GOT3 (cell line): Measurements from ENCODE around the gene CRADD.

Source experiments
- DNase-seq: peaks from one replicate; lab custom pipeline; 2025; ENCODE audit warnings: mixed read lengths; lab: John Stamatoyannopoulos, UW

Gene CRADD

DNA sequence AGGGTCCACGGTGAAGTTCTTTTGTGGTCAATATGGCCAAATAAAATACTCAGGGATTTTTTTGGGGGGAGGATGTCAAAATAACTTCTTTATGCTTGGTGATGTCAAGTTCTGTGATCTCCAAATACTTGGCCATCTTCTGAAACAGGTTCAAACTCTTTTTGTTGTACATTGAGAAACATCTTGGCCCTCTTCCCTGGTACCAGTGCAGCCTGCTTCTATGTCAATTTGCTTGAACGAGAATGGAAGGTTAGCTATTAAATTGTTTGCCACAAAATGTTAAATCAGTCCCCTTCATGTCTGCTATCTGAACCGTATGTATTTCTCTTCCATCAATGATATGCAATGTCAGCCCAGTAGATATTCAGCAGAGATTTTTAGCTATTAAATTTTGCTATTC, 6.1 kb upstream of the CRADD start:
- DNase-seq: no peak

- DNase-seq: no peak
Measured at GRCh38 chr12:93673084-93673483, 4.1 kb upstream of the CRADD start.

GRCh38 chr12:93674386-93674785, 2.8 kb upstream of the CRADD start:
- no peak for DNase-seq

DNA sequence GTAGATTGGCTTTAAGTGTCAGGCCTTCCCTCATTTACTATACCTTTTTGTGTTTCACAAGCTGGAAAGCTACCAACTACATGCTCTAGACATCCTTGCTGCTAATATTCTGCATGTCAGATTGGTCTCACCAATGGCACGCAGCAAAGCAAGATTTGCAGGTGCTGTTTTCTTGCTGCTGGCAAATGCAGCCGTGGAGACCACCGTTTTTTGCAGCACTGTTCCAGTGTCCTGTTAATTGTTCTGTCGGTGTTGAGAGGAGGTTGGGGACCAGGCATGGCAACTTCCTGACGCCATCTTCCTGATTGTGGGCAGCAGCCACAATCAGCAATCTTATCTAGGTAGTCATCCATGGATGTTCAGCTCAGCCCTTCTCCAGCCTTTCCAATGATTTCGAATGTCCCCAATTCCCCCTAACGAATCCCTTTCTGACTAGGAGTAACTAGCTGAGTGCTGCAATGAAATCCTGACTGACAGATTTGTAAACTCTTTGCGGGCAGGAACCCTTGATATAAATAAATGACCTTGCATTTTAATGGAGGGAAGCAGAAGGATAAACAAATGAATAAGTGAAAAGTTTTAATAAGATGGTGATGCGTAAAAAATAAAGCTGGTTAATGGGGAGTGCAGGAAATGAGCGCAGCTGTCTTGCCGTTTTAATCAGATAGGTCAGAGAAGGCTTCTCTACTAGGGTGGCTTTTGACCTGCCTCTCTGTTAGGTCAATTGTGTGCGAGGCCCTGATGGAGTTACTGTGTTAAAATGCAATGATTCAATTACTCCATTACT, 574 bp upstream of the CRADD start:
- no peak for DNase-seq

DNA sequence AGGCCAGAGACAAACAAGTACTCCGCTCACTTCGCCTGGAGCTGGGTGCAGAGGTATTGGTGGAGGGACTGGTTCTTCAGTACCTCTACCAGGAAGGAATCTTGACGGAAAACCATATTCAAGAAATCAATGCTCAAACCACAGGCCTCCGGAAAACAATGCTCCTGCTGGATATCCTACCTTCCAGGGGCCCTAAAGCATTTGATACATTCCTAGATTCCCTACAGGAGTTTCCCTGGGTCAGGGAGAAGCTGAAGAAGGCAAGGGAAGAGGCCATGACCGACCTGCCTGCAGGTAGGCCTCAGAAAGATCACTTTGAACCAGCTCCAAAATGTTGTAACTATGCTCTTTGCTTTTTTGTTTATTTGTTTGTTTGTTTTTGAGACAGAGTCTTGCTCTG, 1.6 kb downstream of the CRADD start:
- no peak for DNase-seq

- no peak for DNase-seq
Measured at GRCh38 chr12:93679308-93679925, 2.2 kb downstream of the CRADD start.

DNA sequence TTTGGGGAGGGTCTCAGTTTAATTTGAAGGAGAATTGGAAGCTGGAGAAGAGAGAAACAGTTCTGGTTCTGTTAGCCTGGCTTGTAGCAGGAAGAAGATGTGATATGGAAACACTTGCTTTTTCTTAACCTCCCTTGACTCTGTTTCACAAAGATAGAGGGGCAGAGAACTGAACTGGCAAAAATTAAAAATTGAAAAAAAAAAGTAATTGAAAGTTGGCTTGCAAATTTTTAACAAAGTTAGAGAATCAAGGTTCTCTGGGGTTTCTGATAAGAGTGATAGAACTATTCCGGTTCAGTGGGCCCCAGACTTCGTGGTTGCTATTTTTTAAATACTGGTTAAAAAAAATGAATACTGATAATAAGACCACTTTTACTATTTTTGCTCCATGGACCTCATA, 2.8 kb downstream of the CRADD start:
- DNase-seq: no peak

- no peak for DNase-seq
Measured at GRCh38 chr12:93682846-93683261, 5.7 kb downstream of the CRADD start.

DNA sequence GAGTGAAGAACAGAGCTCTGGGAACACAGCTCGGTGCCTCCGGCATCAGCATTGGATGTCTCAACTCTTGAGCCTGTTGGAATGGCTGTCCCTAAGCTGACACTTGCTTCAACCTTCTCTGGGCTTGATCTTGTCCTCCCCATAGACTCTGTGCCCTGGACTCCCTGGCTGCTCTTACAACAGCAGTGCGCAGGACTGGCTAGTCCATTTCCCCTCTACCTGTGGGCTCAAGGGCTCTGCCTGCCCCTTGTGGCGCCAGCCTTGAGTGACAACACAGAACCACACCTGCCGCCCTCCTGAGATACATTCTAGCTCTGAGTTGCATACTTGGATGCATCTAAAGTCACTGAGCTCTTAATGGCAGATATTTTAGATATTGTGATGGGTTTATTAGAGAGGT, 6.2 kb downstream of the CRADD start:
- DNase-seq: no peak

DNA sequence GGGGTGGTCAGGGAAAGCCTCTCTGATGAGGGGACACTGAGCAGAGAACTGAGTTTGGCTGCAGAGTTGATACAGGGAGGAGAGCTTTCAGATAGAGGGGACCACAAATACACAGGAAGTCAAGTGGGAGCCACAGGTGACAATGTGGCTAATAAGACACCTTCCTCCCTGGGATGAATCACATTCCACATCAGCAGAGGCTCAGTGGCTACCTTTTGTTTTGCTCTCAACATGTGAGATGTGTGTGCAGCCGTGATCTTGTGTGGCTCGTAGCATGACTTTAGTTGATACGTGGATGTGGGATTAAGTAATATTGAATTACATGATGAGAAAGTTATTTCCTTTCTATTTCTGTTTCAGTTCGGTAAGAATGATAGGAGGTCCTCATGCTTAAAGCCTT, 7.5 kb downstream of the CRADD start:
- DNase-seq: no peak

- no peak for DNase-seq
Measured at GRCh38 chr12:93686572-93687356, 9.6 kb downstream of the CRADD start.

GRCh38 chr12:93689076-93689834, 12.1 kb downstream of the CRADD start:
- no peak for DNase-seq

- DNase-seq: no peak
Measured at GRCh38 chr12:93696462-93696861, 19.3 kb downstream of the CRADD start.

GRCh38 chr12:93698307-93699092, 21.3 kb downstream of the CRADD start:
- DNase-seq: no peak

DNA sequence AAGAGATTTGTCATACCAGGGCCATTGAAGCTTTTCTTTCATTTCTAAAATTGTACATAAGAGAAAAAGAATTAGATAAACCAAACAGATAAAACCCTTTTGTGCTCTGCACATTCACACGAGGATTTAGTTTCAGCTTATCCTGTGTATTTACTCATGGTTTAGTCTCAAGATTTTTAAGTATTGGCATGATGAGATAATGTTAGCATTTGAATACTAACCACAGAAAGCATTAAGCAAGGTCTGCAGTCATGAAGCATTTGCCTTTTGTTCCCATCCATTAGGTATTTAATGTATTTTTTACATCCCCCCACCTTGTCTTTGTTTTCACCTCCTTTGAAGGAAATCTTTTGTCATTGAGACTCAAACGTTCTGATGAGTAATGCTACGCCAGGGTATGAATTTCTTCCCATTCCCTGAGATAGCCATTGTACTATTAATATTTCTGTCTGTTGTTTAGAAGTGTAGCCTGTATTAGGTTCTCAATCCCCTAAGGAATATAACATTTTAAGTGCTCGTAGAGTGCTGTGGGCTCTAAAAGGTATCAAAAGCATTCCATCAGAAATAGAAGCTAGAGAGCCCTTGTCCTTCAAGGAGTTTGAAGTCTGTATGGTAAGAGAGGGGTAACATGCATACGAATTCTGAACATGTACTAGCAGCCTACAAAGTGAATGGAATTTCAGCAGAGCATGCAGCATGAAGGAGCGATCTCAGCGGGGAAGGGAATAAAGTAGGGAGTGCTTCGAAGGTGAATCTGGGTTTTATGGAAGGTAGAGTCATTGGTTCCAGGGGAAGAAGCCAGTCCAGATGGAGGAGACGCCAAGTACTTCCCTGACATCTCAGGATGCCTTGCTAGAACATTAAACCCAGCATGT, 22.3 kb downstream of the CRADD start:
- no peak for DNase-seq

DNA sequence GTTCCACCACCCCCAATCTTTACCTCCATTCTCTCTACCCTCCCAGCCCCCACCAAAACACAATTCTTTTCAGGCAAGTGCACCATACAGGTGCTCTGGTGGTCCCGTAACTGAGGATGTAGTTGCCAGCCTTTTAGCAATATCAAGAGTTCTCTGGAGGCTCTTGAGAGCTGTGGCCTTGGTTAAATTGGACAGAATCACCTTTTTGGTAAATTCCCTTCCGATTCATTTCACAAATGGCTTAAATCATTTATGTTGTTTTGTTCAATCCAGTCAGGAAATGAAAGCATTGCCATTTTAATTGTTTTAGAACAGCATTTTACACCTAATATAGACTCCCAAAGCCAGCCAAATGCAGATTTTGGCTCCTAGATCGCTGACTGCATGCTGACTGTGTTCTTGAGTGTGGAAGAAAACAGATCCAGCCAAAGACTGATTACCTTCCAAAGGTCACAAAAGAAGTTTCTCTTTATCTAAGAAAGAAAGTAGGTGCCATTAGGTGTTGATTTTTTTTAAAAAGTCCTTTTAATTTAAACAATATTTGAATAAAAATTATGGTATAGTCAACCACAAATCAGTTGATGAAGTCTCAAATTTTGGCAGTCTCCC, 25.6 kb downstream of the CRADD start:
- DNase-seq: no peak

DNA sequence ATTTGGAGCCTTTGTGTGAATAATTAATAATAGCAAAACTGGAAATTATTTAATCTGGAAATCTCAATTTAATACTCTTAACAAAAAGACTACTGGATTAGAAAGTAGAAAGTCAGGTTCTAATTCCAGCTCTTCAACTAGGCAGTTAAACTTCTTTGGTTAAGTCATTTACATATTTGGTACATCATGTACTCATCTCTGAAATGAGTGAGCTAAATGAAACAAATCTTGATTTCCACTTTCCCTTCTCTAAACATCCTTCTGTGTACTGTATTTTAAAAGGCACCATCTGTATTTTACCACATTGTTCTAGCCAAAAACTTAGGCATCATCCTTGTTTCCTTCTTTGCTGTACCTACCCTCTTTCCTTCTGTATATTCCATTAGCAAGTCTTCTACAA, 26.9 kb downstream of the CRADD start:
- DNase-seq: no peak

- DNase-seq: no peak
Measured at GRCh38 chr12:93704625-93705024, 27.4 kb downstream of the CRADD start.

DNA sequence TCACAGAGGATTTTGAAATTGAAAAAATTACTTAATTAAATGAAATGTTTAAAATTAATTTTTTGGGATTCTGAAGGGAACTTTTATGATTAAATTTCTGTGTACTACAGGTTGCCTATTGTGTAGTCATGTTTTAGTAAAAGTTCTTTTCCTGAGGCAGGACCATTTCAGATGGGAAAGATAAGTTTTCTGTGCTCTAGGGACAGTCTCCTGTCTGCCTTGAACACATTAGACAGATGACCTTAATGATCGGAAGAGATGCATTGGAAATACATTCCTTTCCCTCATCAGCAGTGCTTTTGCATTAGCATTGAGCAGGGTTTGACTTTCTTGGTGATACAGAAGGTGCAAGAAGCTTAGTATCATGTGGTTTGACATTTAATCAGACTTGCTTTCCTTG, 28.1 kb downstream of the CRADD start:
- no peak for DNase-seq

DNA sequence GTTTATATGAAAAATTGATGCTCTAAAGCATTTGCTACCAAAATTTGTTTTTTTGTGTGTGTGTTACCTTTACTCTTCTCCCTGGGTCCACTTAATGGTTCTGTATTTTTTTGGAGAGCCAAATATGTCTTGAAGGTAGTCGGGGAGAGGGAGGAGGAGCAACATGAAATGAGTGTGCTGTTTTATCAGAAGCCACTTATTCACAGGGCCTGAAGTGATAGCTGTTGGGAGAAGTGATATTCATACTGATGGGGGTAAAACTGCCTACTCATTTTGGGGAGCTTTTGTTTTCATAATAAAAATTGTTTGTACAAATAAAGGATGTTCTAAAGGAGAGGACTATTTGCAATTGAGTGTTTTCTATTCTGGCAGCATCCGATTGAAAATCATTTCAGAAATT, 29.2 kb downstream of the CRADD start:
- DNase-seq: no peak
